ENCODE results near the gene SYT13.

- TF ChIP-seq GATA2 (IDR thresholded peaks at IDR 0.05; ENCODE audit: low read depth, low read length) (no peak), GATA3 (IDR thresholded peaks at IDR 0.05; ENCODE audit: low read depth, low read length) (no peak)
Measured at GRCh38 chr11:45252134-45252856, 33.8 kb downstream of the SYT13 start.

Measured in SH-SY5Y (cell line).